ENCODE results near the gene SNCB.
"Not testable (repeated sequence)": the region's sequence is repeated elsewhere in the genome, so short reads cannot be mapped to it uniquely, and the experiment has no call there.

Gene SNCB

DNA sequence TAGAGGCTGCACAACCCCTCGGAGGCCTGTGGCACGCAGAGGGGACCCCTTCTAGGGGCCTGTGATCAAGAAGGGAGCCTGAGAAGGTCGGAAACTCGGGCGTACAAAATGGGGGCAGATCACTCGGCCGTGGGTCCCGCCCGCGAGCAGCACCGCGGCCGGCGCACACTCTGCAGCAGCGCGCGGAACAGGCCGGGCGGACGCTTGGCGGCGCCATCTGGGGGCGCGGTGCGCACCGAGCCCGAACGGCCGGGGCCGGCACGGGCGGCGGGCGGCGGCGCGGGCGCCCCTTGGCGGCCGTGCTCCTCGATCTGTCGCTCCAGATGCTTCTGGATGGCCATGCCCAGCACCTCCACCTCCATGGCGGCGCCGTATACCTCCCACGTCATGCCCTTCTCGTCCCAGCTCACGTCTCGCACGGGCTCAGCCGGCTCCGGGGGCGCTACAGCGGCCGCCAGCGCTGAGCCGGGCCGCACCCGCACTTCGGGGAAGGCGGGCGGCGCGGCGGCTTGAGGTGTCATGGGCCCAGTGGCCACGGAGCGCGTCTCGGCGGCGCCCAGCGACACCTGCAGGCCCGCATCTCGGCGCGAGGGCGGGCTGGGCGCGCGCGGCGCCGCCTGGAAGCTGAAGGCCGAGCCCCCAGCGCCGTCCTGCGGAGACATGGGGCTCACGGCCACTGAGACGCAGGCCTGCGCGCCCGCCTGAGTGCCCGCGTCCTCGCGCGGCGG lies 33.5 kb downstream of the SNCB start:
- DNase-seq, result no peak

DNA sequence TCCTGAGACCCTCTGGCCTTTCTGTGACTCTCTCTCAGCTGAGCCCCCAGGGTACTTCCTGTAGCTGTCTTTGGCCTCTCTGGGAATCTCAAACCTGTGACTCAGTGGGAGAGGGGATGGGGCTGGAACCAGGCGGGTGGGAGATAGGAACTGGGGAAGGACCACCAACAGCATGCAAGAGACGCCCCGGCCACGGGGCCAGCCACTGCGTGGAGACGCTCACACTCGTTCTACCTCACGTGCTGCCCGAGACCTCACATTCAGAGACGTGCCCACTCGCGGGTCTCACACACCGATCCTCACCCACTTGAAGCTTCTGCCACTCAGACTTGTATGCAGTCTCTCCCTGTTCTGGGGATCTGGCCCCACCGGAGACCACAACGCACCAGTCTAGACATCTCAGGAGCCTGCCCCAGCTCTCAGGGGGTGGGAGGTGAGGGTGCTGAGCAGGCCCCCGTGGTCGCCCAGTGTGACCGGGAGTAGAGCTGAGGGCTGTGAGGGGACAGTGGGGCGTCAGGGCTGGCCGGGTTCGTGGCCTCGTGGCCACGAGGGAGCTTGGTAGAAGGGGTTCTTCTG lies 34.2 kb downstream of the SNCB start:
- DNase-seq, result no peak

DNA sequence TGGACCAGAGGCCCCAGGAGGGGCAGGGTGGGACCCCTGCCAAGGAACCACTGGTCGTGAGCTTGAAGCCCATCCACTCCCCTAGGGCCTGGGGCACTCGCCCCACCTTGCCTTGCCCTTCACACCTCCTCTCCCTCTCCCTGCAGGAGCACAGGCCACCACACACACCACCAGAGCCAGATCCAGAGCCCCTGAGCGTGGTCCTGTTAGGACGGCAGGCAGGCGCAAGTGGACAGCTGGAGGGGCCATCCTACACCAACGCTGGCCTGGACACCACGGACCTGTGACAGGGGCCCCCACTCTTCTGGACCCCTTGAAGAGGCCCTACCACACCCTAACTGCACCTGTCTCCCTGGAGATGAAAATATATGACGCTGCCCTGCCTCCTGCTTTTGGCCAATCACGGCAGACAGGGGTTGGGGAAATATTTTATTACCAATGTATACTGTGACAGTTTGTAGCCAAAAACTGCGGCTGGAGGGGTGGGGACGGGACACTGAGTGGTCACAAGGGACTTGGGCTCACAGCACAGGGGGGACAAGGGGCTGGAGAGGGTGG lies 34.9 kb downstream of the SNCB start:
- DNase-seq, result no peak

DNA sequence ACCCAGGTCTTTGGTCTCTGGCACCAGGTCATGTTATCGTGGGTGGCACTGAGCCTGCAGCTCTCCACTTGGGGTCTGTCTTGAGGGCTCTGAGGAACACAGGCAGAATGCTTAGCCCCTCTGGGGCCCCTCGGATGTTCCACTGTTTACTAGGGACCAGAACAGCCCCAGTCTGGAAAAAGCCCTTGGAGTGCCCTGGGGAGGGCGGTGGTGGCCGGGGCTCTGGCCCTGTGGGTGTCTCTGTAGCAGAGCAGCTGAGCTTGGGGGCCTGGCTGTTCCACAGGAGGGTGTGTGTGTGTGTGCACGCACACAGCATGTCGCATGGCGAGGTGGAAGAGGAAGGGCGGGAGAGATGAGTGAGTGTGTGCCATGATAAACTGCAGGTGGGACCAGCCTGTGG lies 35.8 kb downstream of the SNCB start:
- no peak for DNase-seq

DNA sequence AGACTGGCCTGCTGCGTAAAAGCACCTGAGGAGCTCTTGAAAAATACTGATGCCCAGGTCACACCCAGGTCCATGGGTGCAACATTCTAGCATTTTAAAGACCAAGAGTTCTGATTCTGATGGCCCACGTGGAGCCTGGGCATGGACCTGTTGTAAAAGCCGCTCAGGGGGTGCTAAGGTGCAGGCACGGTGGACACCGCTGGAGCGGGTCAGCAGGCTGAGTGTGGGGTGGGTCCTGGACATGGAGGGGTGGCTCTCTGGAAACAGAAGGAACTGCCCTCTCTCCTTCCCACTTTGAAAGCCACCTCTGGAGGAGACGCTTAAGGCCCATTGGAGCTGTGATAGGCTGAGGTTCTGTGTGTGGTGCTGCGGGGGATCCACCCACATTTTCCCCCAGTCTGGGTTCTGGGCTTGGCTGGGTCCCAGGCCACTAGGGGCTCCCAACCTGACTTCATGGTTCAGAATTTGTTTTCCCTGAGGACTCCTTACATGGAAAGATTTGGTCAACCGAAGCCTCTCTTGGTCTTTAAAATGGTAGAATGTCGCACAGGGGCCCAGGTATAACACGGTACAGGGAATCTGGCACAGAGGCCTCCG lies 37.0 kb downstream of the SNCB start:
- DNase-seq, result no peak

DNA sequence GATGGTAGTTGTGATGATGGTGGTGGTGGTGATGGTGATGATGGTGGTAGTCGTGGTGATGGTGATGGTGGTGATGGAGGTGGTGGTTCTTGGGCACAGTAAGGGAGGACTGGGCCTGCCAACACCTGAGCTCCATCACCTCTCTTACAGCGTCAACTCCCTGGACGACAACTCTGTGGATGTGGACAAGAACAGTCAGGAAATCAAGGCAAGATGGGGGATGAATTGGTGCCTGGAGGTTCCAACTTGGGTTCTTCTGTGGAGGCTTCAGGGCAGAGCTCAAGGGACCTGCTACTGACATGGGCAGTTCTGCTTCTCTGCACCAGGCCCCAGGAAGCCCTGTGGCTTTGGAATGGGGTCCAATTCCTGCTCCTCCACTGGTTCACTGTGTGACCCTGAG lies 37.8 kb downstream of the SNCB start:
- DNase-seq, result no peak

DNA sequence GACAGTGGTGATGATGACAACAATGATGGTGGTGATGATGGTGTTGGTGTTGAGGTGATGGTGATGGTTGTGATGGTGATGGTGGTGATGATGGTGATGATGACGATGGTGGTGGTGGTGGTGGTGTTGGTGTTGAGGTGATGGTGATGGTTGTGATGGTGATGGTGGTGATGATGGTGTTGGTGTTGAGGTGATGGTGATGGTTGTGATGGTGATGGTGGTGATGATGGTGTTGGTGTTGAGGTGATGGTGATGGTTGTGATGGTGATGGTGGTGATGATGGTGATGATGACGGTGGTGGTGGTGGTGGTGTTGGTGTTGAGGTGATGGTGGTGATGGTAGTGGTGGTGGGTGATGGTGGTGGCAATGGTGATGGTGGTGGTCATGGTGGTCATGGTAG lies 38.7 kb downstream of the SNCB start:
- not testable (repeated sequence) for DNase-seq

DNA sequence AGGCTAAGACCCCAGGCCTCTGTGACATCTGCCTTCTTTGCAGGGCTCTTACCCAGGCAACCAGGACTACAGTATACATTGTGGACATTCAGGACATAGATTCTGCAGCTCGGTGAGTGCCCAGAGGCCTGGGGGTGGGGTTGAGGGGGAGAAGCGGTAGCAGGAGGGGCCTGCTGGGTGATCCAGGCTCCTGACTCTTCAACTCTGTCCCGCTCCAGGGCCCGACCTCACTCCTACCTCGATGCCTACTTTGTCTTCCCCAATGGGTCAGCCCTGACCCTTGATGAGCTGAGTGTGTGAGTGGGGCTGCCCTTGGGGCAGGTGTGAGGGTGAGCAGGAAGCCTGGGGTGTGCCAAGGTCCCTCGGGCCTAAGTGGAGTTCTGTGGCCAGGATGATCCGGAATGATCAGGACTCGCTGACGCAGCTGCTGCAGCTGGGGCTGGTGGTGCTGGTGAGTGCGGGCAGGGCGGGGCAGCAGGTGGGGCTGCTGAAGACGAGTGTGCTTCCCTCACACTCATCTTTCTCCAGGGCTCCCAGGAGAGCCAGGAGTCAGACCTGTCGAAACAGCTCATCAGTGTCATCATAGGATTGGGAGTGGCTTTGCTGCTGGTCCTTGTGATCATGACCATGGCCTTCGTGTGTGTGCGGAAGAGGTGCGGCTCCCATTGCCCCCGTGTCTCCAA lies 40.2 kb downstream of the SNCB start:
- no peak for DNase-seq

DNA sequence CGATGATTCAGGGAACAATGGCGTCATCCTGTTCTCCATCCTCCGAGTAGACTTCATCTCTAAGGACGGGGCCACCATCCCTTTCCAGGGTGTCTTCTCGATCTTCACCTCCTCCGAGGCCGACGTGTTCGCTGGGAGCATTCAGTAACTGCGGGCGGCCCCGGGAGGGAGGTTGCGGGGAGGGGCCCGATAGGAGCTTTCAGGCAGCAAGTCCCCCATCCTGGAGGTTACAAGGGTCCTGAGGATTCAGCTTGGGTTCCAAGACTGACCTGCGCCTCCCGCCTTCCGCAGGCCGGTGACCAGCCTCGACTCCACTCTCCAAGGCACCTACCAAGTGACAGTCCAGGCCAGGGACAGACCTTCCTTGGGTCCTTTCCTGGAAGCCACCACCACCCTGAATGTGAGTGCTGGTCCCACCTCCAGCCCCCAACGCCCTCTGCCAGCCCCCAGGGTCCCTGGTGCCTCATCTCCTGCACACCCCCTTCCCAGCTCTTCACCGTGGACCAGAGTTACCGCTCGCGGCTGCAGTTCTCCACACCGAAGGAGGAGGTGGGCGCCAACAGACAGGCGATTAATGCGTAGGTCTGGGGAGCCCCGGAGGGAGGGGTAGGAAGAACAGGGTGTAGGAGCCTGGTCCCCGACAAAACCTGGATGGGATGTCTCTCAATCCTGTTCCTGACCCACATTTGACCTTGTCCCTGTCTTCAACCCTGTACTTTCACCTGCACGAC lies 41.1 kb downstream of the SNCB start:
- no peak for DNase-seq

DNA sequence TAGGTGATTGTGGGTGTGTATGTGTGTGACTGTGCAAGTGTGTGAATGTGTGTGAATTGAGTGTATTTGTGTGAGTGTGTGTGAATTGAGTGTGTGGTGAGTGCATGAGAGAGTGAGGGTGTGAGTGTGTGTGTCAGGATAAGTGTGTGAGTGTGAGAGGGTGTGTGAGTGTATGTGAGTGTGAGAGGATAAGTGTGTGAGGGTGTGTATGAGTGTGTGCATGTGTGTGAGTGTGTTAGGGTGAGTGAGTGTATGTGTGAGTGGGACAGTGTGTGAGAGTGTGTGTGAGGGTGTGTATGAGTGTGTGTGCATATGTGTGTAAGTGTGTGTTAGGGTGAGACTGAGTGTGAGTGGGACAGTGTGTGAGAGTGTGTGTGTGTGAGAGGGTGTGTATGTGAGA lies 42.0 kb downstream of the SNCB start:
- DNase-seq, result no peak

DNA sequence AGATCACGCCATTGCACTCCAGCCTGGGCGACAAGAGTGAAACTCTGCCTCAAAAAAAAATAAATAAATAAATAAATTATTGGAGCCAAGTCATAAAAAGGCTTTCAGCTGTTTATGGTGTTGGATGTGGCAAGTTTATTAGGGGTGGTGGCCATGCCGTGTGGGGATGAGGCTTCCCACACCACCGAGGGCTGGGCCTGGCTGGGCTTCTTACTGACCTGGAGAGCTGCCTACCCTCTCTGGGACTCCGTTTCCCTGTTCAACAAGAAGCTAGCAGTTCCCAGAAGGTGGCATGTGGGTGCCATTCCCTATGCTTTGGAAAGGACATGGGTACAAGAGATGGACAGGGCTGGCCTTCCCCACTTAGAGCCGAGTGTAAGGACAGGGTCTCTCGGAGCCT lies 42.9 kb downstream of the SNCB start:
- no peak for DNase-seq

DNA sequence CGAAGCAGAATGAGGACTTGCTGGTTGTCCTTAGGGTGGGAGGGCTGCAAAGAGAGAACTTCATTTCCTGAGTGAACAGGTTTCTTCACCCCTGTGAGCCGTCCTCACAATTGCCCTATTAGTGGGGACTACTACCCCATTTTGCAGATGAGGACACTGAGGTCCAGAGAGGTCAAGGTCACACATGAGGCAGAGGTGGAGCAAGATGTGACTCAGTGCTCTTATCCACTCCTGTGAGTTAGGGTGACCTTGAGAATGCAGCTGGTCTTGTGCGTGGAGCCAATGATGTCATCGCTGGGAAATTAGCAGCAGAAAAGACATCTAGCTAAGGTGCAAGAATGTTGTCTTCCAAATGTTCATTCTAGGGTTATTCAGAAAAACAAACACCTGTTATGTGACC lies 47.3 kb downstream of the SNCB start:
- DNase-seq, result no peak

DNA sequence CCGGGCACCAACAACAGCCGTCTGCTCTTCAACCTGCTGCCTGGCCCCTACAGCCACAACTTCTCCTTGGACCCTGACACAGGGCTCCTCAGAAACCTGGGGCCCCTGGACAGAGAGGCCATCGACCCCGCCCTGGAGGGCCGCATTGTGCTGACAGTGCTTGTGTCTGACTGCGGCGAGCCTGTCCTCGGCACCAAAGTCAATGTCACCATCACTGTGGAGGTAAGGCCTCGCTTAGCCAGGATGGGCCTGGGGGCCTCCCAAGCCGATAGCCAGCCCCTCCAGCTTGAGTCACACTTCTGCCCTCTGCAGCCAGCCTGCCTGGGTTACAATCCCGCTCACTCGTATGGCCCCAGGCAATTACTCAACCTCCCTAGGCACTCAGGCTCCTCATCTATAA lies 49.0 kb downstream of the SNCB start:
- DNase-seq, result no peak

DNA sequence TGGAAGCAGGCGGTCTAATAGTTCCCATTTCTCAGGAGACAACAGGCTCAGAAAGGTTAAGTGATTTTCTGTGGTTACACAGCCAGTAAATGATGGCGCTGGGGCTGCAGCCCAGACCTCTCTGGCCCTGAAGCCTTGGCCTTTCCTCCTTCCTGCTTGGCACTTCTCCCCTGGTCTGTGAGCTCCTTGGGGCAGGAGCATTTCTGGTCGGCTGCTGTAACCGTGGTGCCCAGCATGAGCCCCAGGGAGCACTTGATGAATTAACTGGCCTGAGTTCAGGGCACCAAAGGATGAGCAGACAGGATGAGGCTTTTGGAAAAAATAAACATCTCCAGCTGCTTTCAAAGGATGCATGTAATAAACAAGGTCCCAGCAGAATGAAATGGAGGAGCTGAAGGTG lies 51.0 kb downstream of the SNCB start:
- DNase-seq, result no peak

DNA sequence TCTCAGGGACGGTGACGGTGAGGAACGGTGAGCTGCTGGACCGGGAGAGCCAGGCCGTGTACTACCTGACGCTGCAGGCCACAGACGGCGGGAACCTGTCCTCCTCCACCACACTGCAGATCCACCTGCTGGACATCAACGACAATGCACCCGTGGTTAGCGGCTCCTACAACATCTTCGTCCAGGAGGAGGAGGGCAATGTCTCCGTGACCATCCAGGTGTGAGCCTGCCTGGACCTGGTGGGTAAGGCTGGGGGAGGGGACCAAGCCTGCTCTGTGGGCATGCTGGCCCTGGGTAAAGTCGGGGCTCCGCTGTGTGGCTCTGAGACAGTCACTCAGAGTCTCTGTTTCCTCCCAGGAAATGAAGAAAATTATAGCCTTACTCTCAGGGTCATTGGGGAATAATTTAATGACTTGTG lies 51.9 kb downstream of the SNCB start:
- DNase-seq, result no peak

DNA sequence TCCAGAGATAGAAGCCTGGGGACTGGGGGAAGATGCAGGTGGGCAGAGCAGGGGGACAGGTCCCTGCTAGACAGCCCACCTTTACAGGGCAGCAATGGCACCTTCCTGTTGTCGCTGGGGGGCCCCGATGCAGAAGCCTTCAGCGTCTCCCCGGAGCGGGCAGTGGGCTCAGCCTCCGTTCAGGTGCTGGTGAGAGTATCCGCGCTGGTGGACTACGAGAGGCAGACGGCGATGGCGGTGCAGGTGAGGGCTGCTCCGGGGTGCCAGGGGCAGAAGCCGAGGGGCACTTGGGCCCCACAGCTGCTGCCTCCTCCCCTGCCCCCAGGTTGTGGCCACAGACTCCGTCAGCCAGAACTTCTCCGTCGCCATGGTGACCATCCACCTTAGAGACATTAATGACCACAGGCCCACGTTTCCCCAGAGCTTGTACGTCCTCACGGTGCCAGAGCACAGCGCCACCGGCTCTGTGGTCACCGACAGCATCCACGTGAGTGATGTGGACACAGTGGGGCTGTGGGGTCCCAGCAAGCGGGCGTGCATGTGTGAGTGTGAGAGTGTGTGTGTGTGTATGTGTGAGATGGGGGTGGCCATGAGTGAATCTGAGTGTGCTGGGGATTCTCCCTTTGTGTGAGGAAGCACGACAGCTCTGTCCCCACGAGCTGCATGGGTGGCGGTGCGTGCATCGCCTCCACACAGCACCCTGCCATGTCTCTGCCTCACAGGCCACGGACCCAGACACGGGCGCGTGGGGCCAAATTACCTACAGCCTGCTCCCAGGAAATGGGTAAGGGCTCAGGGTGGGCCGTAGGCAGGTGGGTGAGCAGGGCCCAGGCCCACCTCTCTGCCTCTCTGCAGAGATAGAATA lies 52.8 kb downstream of the SNCB start:
- no peak for DNase-seq

DNA sequence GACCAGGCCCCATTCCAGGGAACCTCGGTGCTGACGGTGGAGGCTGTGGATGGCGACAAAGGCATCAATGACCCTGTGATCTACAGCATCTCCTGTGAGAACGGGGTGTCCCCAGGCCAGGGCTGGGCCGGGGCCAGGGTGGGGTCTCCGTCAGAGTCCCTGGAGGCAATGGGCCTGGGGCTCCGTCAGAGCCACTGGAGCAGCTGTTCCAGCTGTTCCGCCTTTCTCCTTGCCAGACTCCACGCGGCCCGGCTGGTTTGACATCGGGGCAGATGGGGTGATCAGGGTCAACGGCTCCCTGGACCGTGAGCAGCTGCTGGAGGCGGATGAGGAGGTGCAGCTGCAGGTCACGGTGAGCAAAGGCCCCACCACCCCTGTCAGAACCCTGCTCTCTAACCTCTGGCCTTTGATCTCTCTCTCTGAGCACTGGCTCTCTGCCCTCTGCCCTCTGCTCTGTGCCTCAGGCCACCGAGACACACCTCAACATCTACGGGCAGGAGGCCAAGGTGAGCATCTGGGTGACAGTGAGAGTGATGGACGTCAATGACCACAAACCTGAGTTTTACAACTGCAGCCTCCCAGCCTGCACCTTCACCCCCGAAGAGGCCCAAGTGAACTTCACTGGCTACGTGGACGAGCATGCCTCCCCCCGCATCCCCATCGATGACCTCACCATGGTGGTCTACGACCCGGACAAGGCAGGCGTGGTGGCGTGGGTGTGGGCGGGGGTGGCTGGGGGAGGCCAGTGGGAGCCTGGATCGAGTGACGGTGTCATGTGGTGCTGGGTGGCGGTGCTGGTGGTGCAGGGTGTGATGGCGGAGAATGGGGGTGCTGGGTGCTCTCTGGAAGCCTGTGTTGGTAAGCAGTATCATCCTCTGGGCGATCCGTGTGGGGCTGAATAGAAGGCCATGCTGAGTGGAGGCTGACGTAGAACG lies 54.6 kb downstream of the SNCB start:
- DNase-seq, result no peak

DNA sequence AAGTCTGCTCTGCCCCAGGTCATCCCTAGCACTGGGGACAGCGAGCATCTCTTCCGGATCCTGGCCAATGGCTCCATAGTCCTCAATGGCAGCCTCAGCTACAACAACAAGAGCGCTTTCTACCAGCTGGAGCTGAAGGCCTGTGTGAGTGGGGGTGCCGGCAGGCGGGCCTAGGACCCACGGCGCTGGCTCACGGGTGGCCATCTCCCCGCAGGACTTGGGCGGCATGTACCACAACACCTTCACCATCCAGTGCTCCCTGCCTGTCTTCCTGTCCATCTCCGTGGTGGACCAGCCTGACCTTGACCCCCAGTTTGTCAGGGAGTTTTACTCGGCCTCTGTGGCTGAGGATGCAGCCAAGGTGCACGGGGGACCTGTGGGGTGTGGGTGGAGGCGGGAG lies 55.3 kb downstream of the SNCB start:
- DNase-seq, result no peak

DNA sequence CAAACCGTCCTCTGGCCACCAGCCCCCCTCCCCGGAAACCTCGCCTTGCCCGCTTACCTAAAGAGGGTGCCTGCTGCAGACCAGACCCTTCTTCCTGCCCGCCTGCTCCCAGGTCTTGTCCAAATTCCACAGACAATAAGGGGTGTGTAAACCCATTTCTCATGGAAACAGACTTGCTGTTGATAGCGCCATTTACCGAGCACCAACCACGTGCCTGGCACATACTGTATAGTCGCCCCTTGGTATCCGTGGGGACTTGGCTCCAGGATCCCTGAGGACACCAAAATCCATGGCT lies 56.1 kb downstream of the SNCB start:
- no peak for DNase-seq

DNA sequence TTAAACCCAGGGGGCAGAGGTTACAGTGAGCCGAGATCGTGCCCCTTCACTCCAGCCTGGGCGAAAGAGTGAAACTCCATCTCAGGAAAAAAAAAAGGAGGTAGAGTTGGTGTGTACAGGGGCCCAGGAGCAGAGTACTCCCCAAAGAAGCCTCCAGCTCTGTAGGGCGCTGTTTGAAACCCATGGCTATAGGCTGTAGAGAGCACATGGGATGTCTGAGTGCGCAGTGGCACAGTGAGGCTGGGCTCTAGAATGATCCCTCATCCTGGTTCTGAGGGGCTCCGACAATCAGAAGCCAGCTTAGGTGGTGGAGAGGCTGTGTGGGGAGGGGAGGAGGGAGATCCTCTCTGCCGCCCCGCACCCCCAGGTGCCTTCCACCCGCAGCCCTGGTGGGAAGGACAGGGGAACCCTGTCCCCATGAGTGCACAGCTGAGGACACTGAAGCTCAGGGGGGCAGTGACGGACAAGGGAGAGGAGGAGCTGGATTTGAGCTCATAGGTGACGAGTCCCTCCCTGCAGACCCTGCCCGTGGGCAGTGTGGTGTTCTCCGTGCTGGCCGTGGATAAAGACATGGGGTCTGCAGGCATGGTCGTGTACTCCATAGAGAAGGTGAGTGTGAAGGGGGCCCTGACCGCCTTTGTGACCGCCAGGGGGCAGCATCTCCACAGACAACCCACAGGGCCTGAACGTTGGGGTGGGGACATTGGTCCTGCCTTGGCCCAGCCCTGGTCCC lies 56.6 kb downstream of the SNCB start:
- DNase-seq, result no peak

Data from NCI-H1436 treated with DMSO at 0.1 percent for 48 hours (cell line).